ENCODE data around the gene MYCL.

DNA sequence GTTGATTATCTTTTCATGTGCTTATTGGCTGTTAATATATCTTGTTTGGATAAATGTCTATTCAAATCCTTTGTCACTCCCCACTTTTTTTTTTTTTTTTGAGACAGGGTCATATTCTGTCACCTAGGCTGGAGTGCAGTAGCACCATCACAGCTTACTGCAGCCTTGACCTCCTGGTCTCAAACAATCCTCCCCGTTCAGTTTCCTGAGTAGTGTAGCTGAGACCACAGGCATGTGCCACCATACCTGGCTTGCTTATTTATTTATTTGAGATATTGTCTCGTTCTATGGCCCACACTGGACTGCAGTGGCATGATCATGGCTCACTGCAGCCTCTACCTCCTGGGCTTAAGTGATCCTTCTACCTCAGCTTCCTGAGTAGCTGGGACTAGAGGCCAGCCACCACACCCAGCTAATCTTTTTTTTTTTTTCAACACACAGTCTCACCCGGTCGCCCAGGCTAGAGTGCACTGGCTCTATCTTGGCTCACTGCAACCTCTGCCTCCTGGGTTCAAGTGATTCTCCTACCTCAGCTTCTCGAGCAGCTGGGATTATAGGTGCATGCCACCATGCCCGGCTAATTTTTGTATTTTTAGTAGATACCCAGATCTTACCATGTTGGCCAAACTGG lies 13.9 kb upstream of the MYCL start:
- TF ChIP-seq TAF1 (IDR thresholded peaks at IDR 0.05; ENCODE audit: low read depth, low read length) (no peak), POLR2AphosphoS5 (IDR thresholded peaks at IDR 0.05; ENCODE audit: low read depth, low read length) (no peak), POLR2A (IDR thresholded peaks at IDR 0.05; ENCODE audit: low read depth, low read length) (no peak), SPI1 (IDR thresholded peaks at IDR 0.05; ENCODE audit: low read depth, low read length) (no peak), PAX5 (IDR thresholded peaks at IDR 0.05; ENCODE audit: insufficient read depth, low read length, severe bottlenecking) (no peak), POU2F2 (IDR thresholded peaks at IDR 0.05; ENCODE audit: low read depth, low read length) (no peak)
